GM18511 (cell line): Measurements from ENCODE around the gene AGTRAP.

Experiments
- ATAC-seq: cut with Tn5 transposase; IDR thresholded peaks from one replicate; pipeline ENCODE4 v1.9.1; 2021; ENCODE audit warnings: mild to moderate bottlenecking, moderate library complexity; ENCODE audit not compliant: unreplicated experiment

Gene AGTRAP

DNA sequence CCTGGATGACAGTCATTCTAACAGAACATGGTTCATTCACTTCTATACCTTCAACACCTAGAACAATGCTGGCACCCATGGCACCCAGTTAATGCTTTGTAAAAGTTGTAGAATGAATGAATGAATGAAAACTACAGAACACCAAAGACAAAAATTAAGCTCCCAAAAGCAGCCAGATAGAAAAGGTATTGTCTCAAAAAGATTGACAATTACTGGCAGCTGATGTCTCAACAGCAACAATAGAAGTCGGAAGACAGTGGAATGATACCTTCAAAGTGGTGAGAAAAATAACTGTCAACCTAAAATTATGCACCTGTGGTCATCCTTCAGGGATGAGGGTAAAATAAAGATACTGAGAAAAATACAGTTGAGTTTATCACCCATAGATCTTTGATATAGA, 21.1 kb downstream of the AGTRAP start:
- no peak for ATAC-seq

DNA sequence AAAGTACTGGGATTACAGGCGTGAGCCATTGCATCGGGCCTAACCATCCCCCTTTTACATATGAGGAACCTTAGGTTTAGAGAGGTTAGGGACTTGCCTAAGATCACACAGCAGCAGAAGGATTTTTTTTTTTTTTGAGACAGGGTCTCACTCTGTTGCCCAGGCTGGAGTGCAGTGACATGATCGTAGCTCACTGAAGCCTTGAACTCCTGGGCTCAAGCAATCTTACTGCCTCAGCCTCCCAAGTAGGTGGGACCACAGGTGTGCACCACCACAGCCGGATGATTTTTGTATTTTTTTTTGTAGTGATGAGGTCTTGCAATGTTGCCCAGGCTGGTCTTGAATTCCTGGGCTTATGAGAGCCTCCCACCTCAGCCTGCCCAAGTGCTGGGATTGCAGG, 23.9 kb downstream of the AGTRAP start:
- no peak for ATAC-seq

DNA sequence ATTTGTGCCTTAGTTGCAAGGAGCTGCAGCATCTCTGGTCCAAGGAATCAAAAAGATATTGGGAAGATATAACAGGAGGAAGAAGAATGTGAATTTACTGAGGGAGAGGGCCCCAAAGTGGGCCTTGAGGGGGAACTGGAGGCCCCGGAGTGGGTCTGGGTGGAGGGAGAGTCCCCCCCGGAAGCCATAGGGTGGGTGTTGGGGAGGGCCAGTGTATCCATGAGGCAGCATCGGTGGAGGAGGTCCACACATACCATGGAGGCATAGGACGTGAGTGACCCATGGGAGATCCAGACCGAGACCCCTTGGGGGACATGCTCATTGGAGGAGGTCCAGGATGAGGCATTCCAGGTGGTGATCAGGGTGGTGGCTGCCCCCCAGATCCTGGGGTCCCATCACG, 25.3 kb downstream of the AGTRAP start:
- no peak for ATAC-seq

DNA sequence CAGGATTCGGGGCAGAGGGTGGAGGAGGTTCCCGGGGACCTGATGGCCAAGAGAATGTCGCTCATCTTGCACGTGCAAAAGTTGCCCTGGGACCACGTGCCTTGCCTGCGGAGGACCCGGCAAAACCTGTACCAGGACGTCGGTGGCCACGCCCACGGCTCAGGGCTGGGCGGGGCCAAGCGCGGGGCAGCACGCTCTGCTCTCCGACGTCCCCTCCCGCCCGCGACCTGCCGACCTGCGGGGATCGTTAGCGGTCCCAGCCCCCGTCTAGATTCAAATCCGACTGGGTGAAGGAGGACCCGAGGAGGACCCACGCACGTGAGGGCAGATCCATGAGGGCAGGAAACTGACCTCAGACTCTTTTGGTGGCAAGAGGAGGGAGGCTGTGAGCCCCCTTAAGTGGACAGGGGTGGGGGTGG, 26.1 kb downstream of the AGTRAP start, which contains the start of gene C1orf167:
C1orf167 (plus strand) TSS at position 206 of the 419 bp plus-strand sequence. CDS start 2,208 bp downstream, outside the sequence.
- ATAC-seq, result no peak

DNA sequence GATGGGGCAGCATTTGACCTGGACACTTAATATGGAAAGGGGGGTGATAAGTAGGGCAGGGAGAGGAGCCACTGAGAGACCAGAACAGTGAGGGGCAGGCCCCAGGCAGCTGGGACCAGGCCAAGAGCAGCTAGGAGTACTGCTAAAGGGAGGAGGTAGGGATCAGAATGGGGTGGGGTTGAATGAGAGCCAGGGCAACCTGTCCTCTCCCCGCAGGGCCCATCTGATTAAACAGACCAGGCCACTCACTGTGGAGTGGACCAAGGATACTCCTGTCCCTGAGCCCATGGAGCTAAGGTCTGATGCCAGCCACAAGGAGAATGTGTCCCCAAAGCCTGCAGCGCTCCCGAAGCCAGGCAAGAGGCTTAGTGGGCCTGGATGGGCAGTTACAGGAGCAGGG, 28.2 kb downstream of the AGTRAP start:
- ATAC-seq, result no peak

DNA sequence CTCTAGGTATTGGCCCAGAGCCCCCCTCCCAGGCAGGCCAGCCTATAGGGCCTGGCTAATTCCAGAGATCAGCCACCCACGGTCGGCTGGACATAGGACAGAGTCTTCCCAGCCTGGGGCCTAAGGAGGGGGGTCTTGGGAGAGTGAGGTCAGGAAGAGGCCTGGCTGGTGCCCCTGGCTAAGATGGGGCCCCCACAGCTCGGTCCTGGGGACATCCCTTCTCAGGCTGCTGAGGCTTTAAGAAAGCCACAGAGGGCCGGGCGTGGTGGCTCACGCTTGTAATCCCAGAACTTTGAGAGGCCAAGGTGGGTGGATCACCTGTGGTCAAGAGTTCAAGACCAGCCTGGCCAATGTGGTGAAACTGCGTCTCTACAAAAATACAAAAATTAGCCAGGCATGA, 28.6 kb downstream of the AGTRAP start:
- no peak for ATAC-seq

DNA sequence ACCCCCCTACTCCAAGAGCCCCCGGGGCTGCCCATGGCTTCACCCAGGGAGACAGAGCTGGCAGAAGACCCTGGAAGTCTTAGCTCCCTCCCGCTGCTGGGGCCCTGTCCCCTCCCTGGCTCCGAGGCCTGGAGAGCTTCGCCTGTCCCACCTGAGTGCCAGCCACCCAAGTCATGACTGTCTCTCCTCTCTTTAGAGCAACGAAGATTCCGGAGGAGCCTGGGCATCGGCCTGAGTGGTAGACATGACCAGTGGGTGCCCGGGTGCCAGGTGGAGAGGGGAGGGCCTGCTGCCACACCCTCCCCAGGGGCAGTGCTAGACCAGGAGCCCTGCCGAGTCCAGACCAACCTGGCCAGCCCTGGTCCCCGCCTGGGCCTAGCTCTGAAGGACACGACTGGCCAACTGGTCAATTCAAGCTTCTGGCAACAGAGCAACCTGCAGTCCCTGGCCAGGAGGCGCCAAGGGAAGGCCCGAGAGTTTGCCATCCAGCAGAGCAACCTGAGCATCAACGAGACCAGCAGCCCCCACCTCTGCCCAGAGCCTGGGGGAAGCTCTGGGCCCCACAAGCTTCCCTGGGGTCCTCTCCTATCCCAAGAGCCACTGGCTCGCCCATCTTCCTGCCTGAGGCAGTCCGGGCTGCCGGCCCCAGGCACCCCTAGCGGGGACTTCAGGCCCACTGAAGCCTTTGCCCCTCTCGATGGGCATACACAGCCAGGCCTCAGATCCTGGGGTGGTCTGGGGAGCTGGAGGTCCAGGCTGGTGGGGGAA, 29.9 kb downstream of the AGTRAP start:
- ATAC-seq, result no peak

DNA sequence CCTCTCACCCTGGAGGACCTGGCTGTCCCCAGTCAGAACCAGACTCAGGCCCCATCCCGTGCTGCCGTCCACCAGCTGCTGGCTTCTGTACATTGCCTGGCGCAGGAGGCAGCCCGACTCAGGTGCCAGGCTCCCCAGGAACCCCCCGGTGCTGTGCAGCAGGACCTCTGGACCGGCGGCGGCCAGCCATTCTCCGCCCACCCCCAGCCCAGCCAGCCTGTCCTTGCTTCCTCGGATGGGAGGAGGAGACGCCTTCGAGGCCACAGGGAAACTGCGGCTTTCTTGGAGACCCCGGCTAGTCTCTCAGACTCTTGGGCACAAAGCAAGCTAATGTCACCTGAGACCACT, 30.5 kb downstream of the AGTRAP start:
- ATAC-seq, result no peak

DNA sequence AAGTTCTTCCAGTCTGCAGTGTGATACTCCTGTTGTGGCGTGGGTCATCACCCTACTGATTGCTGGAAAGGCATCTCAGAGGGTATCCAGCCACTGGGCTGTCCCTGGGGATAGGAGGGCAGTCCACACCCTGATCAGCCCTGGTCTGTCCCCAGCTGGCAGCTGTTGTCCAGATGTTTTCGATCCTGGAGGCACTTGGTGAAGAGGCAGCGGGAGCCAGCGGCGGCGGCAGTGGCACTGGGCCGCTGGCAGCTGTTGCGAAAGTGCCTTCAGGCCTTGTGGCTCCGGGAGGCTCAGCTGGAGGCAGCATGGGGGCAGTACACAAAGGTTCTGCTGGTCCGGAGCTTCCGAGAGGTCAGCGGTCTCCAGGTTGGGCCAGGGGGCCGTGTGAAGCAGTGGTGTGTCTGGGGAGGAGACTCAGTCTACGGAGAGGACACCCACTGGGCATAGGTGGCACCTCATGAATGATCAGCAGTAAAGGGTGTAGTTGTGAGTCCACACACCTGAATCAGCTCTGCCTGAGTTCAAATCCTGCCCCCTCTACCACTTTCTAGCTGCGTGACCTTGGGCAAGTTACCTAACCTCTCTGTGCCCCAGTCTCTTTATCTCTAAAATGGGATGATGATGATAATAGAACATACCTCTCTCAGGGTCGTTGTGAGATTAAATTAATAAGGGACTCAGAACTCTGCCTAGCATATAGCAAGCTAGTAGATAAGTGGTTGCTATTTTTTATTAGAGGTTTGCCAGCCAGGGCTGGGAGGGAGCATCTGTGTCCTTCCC, 32.2 kb downstream of the AGTRAP start:
- ATAC-seq, result no peak

DNA sequence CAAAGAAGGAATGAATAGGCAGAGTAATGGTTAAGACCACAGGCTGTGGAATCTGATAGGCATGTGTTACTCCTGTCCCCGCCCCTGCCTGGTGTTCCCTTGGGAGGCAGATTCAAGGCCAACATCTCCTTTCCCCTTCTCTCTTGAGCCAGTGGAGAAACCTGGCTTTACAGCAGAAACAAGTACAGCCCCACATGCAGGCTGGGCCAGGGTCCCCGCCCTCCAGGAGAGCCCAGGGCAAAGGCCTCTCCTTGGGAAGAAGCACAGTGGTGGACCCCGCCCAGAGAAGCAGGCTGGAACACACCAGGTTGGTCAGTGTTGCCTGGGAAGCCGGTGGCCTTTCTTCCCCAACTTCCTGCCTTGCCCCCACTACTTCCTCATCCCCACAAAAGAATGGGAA, 32.9 kb downstream of the AGTRAP start:
- ATAC-seq, result no peak

DNA sequence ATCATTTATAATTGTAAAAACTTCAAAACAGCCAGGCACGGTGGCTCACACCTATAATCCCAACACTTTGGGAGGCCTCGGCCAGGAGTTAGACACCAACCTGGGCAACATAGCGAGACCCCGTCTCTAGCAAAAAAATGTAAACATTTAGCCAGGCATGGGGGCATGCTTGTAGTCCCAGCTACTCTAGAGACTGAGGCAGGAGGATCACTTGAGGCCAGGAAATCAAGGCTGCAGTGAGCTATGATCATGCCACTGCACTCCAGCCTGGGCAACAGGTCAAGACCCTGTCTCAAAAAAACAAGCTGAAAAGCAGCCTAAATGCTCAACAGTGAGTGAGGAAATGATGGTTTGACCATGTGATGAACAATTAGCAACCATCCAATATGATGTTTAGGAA, 33.3 kb downstream of the AGTRAP start:
- no peak for ATAC-seq

DNA sequence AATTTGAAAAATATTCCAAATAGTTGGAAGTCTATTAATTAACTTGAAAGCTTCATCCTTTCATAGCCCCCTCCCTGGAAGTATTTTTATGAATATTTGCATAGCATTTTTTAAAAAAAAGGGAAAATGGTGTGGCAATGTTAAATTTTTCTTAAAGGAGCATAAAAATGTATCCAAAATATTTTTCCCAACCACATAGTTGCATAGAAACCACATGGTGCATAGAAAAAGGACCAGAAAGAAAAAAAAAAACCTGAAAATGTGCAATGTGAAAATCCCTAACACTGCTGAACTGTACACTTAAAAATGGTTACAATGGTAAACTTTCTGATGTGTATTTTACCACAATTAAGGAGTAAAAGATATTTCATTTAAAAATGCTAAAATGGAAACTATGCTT, 34.1 kb downstream of the AGTRAP start:
- no peak for ATAC-seq

DNA sequence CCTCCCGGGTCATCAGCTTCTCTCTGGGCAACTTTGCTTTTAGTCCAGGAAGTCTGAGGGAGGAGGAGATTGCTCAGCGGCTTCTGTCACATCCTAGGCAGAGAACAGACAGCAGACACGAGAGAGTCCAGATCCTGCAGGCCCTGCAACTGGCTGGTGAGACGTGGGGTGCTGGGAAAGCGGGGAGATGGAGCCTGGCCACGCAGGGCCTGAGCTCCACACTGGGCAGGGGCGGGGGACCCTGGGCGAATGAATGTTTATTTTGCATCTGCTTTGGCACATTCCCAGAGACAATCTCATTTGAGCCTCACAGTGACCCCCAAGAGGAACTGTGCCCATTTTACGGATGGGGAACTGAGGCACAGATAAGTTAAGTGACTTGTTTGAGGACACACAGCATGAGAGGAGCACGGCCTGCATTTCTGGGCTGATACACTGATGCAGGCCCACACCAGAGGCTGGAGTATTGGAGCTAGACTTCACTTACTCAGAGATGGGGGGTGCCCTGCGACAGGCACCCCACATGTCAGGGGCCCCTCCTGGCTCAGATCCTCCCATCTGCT, 35.6 kb downstream of the AGTRAP start:
- no peak for ATAC-seq

DNA sequence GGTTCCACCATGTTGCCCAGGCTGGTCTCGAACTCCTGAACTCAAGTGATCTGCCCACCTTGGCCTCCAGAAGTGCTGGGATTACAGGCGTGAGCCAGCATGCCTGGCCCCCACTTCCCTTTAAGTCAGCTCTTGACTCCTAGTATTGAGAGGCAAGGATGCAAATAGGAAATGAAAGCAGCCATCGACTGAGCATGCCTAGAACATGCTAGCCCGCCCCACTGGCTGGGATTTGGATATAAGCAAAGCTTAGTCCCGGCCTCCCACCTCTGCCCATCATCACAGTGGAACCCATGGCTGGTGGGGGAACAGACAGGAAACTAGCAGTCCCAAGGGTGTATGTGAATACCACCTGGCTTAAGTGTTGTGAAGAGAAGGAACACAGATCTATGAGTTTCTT, 36.5 kb downstream of the AGTRAP start:
- ATAC-seq, result no peak

DNA sequence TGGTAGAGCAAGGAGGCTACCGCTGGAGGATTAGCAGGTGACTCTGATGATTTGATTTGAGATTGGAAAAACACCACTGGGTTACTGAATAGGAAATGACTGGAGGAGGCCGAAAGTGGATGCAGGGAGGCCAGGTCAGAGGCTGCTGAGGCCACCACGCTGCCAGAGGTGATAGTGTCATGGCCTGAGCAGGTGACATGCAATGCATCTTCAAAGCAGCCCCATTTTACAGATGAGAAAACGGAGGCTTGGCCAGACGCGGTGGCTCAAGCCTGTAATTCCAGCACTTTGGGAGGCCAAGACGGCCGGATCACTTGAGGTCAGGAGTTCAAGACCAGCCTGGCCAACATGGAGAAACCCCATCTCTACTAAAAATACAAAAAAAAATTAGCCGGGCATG, 38.8 kb downstream of the AGTRAP start:
- ATAC-seq, result no peak

DNA sequence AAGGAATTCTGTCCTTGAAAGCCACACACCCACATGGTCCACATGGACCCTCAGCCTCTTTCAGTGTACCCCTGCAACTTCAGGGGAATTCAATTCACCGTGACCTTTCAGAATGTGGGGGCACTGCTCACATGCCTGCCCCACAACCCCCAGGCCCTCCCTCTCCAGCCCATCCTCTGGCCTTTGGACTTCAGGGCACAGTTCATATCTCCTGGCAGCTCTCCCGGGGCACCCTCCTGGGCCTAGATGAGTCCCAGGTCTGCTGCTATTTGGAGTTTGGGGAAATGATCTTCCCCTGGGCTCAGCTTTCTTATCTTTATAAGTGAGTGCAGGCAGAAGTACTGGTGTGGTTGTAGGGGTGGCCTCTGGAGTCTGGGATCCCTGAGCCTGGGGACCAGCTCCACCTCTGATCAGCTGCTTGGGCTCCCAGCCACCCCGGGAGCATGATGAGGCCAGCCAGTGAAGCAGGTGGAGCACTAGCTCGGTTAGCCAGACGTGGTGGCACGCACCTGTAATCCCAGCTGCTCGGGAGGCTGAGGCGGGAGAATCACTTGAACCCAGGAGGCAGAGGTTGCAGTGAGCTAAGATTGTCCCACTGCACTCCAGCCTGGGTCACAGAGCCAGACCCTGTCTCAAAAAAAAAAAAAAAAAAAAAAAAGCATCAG, 41.9 kb downstream of the AGTRAP start:
- no peak for ATAC-seq

DNA sequence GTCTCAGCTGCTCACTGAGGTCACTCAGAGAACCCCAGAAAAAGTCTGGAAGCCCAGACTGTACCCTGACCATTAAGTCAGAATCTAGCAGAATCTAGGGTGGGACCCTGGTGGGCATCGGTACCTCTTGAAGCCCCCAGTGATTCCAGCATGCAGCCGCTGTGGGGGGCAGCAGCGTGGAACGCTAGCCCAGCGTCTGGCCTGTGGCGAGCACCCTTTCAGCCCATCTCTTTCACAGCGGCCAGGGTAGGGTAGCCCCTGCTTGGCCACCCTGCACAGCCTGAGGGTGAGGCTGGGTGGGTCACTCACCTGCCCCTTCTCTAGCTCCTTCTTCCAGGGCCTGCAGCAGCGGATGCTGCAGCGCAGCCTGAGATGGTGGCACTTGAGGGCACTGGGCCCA, 42.4 kb downstream of the AGTRAP start:
- ATAC-seq, result no peak

DNA sequence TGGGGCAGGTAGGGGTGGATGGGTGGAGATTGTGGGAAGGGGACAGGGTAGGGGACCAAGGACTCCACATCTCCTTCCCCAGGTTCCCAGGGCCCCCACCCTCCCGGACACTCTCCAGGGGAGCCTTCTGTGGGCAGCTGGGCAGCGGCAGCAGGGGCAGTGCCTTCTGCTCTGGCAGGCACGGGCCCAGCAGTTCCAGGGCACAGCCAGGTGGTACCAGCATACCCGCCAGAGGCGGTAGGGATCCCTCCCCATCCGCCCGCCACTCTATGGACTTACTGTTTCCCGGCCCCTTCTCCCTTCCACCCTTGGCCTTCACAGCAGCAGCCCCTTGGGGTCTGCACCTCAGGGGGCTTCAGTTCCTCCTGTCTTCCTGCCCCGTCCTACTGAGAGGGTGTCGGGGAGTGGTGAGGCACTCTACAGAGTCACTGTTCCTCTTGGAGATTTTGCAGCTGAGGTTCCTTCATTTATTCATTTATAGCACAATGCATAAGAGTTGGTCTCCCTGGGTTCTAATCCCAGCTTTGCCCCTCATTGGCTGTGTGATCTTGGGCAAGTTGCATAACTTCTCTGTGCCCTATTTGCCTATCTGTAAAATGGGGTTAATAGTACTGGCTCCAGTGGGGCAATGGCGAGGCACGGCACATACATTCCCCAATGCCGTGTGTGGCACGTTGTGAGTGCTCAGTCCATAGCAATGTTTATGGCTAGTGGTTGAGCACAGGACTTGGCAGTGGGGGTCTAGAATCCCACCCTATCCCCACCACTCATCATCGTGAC, 43.1 kb downstream of the AGTRAP start:
- no peak for ATAC-seq

DNA sequence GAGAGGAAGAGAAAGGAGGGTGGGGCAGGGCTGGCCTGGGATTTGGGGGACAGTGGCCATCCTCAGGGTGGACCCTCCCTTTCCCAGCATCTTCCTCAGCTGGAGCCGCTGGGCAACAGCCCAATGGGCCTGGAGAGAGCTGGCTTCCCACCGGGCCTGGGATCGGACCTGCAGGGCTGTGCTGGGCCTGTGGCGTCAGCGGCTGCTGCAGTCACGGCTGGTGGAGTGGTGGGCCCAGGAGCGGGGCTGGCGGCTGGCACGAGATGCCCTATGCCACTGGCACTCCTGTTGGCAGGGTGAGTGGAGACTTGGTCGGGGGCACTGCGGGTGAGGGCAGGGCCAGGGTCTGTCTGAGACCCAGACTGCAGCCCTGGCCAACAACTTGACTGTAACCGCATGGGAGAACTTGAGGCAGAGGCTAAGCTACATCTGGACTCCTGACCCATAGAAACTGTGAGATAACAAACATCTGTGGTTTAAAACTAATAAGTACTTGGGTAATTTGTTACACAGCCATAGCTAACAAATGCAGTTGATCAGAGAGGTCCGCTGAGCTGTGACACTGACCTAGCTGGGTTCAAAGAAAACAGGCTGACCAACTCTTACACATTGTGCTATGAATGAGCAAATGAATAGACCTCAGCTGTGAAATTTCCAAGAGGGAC, 43.9 kb downstream of the AGTRAP start:
- no peak for ATAC-seq
